NB4 (cell line): ENCODE data around the gene BNC2.

ENCODE experiments used
- DNase-seq: peaks from one replicate; pipeline ENCODE4 v3.0.0; 2010; ENCODE audit warnings: low read depth
- H3K4me3 ChIP-seq: one replicate; pipeline ENCODE4 v1.5.1; 2011; ENCODE audit warnings: mild to moderate bottlenecking, low read depth, low read length, moderate library complexity
- MYC ChIP-seq: IDR thresholded peaks from 2 replicates; pipeline ENCODE4 v1.6.1; 2011; ENCODE audit warnings: low read depth, low read length
- POLR2A ChIP-seq: IDR thresholded peaks from 2 replicates; pipeline ENCODE4 v1.6.1; 2011; ENCODE audit warnings: mild to moderate bottlenecking; ENCODE audit not compliant: insufficient read length; ENCODE audit errors: extremely low read depth
- TF ChIP-seq, protein P1 (sequence below): IDR thresholded peaks from 2 replicates; pipeline ENCODE4 v1.6.1; 2011; ENCODE audit warnings: low read depth, low read length
- TF ChIP-seq, protein P2 (sequence below): IDR thresholded peaks from one replicate; pipeline ENCODE4 v1.5.1; 2012; ENCODE audit warnings: low read depth, low read length

BNC2 gene

DNA sequence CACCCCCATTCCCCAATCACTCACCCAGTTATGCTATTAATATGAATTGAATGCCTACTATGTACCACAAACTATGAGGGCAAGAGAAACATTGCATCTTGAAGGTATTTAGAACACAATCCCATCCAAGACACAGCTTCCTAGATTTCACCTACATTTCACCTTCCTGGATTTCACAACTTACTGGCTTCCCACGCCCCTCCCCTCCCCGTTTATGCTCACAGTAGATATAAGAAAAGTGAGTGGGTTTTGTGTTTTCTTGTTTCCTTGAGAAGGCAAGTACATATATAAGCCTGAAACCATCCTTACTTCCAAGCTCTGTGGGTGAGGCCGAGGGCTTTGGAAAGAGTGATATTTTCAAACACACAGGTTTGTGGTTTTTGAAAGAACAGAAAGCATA is 465.0 kb downstream of the BNC2 start:
- TF ChIP-seq, protein P1, sequence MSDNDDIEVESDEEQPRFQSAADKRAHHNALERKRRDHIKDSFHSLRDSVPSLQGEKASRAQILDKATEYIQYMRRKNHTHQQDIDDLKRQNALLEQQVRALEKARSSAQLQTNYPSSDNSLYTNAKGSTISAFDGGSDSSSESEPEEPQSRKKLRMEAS: no peak
- TF ChIP-seq MYC: no peak
- TF ChIP-seq, protein P2, sequence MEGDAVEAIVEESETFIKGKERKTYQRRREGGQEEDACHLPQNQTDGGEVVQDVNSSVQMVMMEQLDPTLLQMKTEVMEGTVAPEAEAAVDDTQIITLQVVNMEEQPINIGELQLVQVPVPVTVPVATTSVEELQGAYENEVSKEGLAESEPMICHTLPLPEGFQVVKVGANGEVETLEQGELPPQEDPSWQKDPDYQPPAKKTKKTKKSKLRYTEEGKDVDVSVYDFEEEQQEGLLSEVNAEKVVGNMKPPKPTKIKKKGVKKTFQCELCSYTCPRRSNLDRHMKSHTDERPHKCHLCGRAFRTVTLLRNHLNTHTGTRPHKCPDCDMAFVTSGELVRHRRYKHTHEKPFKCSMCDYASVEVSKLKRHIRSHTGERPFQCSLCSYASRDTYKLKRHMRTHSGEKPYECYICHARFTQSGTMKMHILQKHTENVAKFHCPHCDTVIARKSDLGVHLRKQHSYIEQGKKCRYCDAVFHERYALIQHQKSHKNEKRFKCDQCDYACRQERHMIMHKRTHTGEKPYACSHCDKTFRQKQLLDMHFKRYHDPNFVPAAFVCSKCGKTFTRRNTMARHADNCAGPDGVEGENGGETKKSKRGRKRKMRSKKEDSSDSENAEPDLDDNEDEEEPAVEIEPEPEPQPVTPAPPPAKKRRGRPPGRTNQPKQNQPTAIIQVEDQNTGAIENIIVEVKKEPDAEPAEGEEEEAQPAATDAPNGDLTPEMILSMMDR: no peak
- no peak for TF ChIP-seq POLR2A
- H3K4me3 ChIP-seq: no peak overlapping the region
- no peak for DNase-seq

DNA sequence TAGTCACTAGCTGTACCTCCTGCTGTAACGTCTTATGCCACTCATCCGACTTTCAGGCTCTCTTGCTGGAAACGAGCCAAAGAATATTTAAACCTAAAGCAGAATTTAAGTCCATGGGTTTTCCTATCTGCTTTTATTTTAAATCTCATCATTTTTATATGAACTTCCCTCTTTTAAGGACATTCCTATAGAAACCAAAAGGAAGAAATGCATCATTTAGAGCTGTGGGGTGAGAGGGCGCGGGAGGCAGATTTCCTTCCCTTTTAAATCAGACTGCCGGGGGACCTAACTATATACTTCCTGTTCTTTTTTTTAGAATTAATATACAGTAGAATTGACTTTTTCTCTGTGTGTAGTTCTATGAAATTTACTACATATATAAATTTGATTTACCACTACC is 468.8 kb downstream of the BNC2 start:
- DNase-seq: no peak
- no peak overlapping the region for H3K4me3 ChIP-seq
- TF ChIP-seq, protein P2: no peak
- no peak for TF ChIP-seq MYC
- TF ChIP-seq, protein P1: no peak
- TF ChIP-seq POLR2A: no peak

DNA sequence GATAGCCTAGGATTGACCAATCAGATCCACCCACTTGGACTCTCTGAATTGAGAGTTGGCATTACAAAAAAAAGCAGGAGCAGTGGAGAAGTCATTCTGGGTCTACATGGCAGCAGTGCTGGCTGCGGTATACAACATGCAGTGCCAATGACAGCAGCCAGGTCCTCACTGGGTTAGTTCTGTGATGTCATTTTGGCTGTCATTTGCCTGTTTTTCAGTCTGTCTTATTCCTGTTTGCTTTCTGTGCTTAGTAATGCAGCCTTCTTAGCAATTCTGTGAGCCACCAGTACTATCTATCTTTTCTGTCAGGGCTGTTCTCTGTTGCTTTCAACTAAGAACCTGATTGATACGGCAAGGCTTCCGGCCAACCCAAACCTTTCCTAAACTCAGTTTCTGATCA is 471.8 kb downstream of the BNC2 start:
- no peak overlapping the region for H3K4me3 ChIP-seq
- TF ChIP-seq, protein P1: no peak
- TF ChIP-seq POLR2A (no peak), MYC (no peak)
- TF ChIP-seq, protein P2: no peak
- DNase-seq: no peak

DNA sequence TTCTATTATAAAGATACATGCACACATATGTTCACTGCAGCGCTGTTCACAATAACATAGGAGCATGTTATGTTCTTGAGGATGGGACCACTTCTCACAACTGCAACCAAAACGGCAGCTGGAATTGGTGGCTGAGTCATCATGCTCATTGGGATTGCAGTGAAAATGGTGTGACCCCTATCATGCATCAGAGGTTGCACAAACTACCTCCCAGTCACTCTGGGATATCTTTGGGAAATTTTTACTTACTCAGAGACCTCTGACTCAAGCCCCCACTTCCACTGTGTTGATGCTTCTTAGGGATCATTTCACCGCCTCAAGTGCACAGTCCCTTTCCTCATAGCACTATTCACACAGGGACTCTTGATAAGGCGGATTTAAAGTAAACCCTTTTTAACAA is 474.1 kb downstream of the BNC2 start:
- DNase-seq: no peak
- TF ChIP-seq MYC (no peak), POLR2A (no peak)
- TF ChIP-seq, protein P2: no peak
- TF ChIP-seq, protein P1: no peak
- no peak overlapping the region for H3K4me3 ChIP-seq

DNA sequence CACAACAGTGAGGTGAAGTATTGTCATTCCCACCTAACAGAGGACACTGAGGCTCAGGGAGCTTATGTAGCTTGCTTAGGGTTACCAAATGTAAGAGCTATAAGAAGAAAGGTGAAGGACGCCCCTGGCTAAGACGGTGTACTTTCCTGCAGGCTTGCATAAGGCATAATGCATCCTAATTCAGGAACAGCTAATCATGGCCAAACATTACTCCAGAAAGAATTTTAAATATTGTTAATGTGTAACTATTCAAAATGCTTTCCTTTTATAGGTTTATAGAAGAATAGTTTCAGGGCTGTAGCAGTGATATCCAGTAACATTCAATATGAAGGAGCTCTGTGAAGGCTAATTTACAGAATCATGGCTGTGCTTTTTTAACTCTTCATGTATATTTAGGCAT is 479.1 kb downstream of the BNC2 start:
- DNase-seq: no peak
- no peak for TF ChIP-seq MYC
- TF ChIP-seq, protein P2: no peak
- no peak for TF ChIP-seq POLR2A
- TF ChIP-seq, protein P1: no peak
- no peak overlapping the region for H3K4me3 ChIP-seq

DNA sequence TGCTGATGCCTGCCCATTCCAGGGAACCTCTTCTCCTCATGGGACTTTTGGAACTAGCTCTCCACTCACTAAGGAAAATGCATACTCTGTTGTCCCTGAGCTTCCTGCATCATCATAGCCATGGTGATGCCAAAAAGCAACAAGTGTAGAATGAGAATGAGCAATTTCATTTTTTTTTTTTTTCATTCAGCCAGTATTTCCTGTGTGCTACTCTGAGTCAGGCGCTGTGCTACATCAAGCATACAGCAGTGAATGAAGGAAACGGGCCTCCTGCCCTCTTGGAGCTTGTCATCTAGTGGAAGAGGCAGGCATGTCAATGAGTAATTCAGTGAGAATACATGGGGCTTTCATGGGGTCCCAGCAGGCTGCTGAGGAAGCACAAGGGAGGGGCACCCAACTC is 483.1 kb downstream of the BNC2 start:
- TF ChIP-seq POLR2A: no peak
- TF ChIP-seq, protein P2: no peak
- TF ChIP-seq, protein P1: no peak
- no peak for TF ChIP-seq MYC
- no peak overlapping the region for H3K4me3 ChIP-seq
- no peak for DNase-seq
